NCI-H2196 (cell line): ENCODE data around the gene ADTRP.
"Not testable (repeated sequence)": the region's sequence is repeated elsewhere in the genome, so short reads cannot be mapped to it uniquely, and the experiment has no call there.

Experiments used
- DNase-seq: peaks from one replicate; lab custom pipeline; 2025; ENCODE audit not compliant: unreplicated experiment; lab: John Stamatoyannopoulos, UW

Gene ADTRP

DNA sequence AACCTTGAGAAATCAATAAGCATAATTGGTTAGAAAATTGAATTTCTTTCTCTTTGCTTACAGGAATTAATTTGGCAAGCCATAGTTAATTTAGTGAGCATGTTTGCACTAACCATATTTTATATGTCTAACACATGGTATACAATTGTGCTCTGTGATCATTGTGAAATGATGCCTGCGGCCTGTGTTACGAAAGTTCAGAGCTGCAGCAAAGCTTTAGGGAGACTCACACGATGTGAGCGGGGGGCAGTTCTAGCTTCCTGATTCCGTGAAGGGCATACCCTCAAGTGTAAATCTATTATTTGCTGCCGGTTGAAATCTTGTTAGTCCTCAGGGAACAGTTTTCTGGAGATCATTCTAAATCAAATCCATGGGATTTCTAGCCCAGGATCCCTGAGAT lies 25.5 kb upstream of the ADTRP start:
- no peak for DNase-seq

GRCh38 chr6:11803591-11803971 lies 25.0 kb upstream of the ADTRP start:
- no peak for DNase-seq

GRCh38 chr6:11802886-11803590 lies 24.4 kb upstream of the ADTRP start:
- DNase-seq: no peak

GRCh38 chr6:11800531-11800930 lies 21.9 kb upstream of the ADTRP start:
- not testable (repeated sequence) for DNase-seq

DNA sequence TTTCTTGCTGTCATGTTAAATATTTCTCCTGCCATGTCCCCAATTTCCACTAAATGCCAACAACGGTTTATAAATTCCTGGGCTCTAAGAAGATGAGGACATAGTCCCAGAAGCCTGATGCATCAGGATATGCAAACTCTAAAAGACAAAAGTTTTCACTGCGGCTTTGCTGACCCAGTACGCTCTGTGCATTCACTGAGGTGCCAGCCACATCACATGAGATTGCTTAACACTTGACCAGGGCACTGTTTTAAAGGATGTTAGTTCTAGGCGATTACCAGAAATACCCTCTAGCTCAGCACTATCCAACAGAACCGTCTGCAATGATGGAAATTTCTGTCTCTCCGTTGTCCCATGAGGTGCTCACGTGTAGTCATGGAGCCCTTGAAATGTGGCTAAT lies 19.9 kb upstream of the ADTRP start:
- DNase-seq: no peak

GRCh38 chr6:11798096-11798495 lies 19.5 kb upstream of the ADTRP start:
- no peak for DNase-seq

GRCh38 chr6:11796829-11797228 lies 18.2 kb upstream of the ADTRP start:
- DNase-seq: no peak

GRCh38 chr6:11795403-11795802 lies 16.8 kb upstream of the ADTRP start:
- no peak for DNase-seq

GRCh38 chr6:11793277-11793676 lies 14.7 kb upstream of the ADTRP start:
- no peak for DNase-seq

DNA sequence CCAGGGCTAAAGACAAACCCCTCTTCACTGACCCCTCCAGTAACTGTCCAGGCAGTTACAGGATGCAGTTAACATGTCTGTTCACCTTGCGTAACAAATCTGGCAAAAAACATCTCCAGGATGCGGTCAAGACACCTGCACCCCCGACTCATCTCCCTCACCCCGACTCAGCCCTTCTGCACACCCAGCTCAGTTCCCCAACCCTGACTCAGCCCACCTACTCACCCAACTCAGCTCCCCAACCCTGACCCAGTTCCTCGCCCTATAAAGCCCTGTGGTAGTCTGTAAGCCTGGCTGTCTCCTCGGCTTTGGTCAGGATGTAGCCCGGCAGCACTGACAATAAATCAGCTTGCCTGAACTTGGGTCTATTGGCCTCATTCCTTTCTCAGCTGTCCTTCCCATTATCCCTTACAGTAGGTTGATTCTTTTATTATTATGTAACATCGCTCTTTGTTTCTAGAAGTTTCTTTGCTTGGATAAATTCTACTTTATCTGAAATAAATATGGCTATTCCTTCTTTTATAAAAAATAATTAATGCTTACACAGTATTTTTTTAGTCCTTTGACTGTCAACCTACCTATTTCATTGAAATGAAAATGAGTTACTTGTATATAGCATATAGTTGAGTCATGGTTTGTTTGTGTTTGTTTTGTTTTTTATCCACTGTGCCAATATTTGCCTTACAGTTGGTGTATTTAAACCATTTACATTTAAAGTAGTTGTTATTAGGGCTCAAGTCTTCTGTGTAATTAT lies 12.9 kb upstream of the ADTRP start:
- DNase-seq: no peak

DNA sequence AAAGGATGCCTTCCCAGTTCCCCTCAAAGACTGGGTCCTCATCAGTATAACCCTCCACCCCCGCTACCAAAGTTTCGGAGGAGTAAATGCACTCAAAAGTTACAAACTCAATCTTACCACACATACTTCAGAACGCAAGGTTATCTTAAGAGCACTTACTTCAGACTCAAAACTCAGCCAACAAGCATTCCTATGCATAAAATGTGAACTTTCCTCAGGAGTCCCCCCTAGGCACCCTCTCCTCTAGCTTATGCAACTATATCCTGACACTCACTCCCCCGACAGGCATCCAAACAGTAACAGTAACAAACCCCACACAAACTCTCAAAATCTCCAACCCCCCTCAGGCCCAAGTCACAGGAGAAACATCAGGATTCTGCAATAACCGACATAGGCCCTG lies 11.1 kb upstream of the ADTRP start:
- no peak for DNase-seq

DNA sequence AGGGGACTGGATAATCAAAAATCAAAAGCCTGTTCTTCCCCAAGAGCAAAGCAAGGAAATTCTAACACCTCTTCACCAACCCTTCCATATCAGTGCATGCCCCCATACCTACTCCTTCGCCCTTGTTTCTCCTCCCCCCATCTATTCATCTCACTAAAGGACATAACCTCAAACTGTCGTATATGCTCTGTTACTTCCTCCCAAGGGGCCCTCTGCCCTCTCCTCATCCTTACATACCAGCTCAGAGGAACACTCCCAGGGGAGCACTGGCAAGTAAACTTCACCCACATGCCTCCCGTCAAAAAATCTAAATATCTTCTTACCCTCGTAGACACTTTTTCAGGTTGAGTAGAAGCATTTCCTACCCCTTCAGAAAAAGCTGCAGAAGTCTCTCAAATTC lies 9.4 kb upstream of the ADTRP start:
- DNase-seq: no peak

GRCh38 chr6:11785774-11786579 lies 7.4 kb upstream of the ADTRP start:
- DNase-seq: no peak

- DNase-seq: no peak
Observed at GRCh38 chr6:11785415-11785773, 6.8 kb upstream of the ADTRP start.

GRCh38 chr6:11784341-11784740 lies 5.7 kb upstream of the ADTRP start:
- DNase-seq: no peak

GRCh38 chr6:11783524-11784064 lies 5.0 kb upstream of the ADTRP start:
- DNase-seq: no peak

DNA sequence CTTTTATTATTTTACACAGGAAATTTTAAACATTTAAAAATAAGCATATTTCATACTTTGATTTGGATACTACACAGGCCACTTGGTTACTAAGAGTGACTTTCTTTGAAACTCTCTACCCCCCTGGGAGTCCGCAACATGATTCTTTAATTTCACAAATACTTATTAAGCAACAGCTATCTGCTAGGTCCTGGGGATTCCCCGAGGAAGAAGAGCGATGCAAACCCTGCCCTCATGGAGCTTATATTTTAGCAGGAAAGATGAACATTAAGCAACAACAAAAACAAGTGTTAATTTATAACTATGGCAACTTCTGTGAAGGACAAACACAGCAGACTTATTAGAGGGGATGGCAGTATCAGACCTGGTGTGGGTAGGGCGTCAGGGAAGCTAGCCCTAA lies 3.9 kb upstream of the ADTRP start:
- no peak for DNase-seq

DNA sequence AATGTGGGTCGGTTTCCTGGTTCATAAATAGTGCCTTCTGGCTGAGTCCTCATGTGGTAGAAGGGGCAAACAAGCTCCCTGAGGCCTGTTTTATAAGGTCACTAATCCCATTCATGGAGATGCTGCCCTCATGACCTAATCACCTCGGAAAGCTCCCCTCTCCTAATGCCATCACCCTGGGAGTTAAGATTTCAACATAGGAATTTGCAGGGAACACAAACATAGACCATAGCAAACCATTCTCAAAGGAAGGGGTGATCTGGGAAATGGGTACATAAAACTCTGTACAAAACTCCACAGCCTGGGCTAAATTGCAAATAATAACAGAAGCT lies 1.5 kb upstream of the ADTRP start:
- no peak for DNase-seq

DNA sequence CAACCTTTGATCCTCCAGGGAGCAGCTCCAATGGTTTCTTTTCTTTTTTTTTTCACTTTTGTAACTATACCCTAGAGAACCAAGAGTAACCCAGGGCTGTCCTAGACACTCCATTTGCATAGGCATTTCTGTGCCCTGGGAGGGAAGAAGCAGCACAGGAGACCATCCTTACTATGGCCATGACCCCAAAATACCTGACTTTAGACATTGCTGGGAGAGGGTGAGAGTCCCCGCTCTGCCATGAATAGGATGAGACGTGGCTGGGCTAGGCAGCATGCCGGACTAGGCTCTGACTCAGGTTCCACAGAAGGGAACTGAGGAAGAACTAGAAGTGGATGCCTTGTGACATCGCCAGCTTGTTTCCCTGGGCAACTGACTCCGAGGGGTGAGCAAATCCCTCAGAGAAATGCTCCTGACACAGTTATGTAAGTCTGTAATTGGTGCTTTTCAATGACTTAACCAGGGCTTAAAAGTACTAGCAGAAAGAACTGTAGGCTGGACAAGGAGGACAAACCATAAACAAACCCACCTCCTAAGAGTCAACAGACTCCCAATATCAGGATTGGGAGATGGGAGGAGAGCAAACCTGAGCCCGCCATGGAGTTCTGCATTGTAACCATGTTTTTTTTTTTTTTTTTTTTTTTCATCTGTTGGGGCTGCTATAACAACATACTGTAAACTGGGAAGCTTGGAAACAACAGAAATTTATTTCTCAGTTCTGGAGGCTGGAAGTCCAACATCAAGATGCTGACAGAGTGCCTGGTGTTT lies 910 bp upstream of the ADTRP start:
- DNase-seq: no peak

- no peak for DNase-seq
Observed at GRCh38 chr6:11778036-11778435, 567 bp downstream of the ADTRP start.

- DNase-seq: no peak
Observed at GRCh38 chr6:11775791-11776409, 2.7 kb downstream of the ADTRP start.
